ENCODE data around the gene CEP128. TPM values are rescaled to one million over a fixed set of nuclear protein-coding genes. Genes with fewer than 3 reads are reported as not detected.

The CEP128 gene
- total and polyA plus RNA-seq, 7 donors: 0.79 to 2.3 (median 1.8) TPM

DNA sequence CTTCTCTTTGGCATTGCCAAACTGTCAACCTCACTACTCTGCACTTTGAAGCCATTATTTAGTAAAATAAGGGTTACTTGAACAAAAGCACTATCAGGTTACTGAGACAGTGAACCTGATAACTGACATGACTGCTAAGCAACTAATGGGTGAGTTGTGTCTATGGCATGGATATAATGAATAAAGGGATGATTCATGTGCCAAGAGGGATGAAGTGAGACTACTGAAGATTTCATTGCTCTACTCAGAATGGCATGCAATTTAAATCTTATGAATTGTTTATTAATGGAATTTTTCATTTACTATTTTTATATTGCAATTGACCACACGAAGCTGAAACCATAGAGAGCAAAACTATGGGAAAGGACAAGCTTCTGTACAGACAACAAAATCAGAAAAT, 74.4 kb downstream of the CEP128 start:
- Histone ChIP-seq H3K27me3 (ENCODE audit: insufficient read depth in 3 of 3, low read length in 2 of 3) (no peaks in the 10 kb centered on the region), H3K36me3 (ENCODE audit: insufficient read depth in 1 of 2, low read depth in 1 of 2) (no peaks in the 10 kb centered on the region), H3K9me3 (peaks cover 27% of the 10 kb centered on the region), H3K4me1 (no peaks in the 10 kb centered on the region), H3K4me3 (no peak overlapping the region), H3K27ac (no peak overlapping the region)
- no peak for ATAC-seq
- no peak for DNase-seq
- 0 to 65% (median 0%) methylated on average over 1 of the region's 1 CpG for WGBS, 3 donors
- intact Hi-C loops (cut with DNase I): no loop called here
- TF ChIP-seq, protein P1, sequence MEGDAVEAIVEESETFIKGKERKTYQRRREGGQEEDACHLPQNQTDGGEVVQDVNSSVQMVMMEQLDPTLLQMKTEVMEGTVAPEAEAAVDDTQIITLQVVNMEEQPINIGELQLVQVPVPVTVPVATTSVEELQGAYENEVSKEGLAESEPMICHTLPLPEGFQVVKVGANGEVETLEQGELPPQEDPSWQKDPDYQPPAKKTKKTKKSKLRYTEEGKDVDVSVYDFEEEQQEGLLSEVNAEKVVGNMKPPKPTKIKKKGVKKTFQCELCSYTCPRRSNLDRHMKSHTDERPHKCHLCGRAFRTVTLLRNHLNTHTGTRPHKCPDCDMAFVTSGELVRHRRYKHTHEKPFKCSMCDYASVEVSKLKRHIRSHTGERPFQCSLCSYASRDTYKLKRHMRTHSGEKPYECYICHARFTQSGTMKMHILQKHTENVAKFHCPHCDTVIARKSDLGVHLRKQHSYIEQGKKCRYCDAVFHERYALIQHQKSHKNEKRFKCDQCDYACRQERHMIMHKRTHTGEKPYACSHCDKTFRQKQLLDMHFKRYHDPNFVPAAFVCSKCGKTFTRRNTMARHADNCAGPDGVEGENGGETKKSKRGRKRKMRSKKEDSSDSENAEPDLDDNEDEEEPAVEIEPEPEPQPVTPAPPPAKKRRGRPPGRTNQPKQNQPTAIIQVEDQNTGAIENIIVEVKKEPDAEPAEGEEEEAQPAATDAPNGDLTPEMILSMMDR (IDR thresholded peaks at IDR 0.05): no peak

DNA sequence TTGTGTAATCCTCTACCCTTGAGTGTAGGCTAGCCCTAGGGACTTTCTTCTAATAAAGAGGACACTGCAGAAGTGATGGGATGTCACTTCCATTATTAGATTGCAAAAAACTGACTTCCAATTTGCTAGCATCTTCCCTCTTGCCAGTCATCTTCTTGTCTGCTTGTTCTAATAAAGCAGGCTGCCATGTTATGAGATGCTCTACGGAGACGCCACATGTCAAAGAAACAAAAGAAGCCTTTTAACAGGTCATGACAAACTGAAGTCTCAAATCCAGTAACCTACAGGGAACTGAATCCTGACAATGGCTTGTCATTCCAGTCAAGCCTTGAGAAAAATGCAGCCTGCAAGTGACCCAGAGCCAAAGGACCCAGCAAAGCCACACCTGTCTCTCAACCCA, 76.0 kb downstream of the CEP128 start:
- H3K4me3 ChIP-seq: no peak overlapping the region
- TF ChIP-seq, protein P1 (IDR thresholded peaks at IDR 0.05): no peak
- WGBS, 3 donors: 96 to 98% (median 96%) methylated on average over 2 of the region's 2 CpGs
- H3K9me3 ChIP-seq: peaks cover 27% of the 10 kb centered on the region
- no peaks in the 10 kb centered on the region for H3K27me3 ChIP-seq (ENCODE audit: insufficient read depth in 3 of 3, low read length in 2 of 3)
- H3K27ac ChIP-seq: no peak overlapping the region
- no peaks in the 10 kb centered on the region for H3K4me1 ChIP-seq
- intact Hi-C loops (cut with DNase I): no loop called here
- DNase-seq (no peak), ATAC-seq (no peak)
- H3K36me3 ChIP-seq (ENCODE audit: insufficient read depth in 1 of 2, low read depth in 1 of 2): no peaks in the 10 kb centered on the region

DNA sequence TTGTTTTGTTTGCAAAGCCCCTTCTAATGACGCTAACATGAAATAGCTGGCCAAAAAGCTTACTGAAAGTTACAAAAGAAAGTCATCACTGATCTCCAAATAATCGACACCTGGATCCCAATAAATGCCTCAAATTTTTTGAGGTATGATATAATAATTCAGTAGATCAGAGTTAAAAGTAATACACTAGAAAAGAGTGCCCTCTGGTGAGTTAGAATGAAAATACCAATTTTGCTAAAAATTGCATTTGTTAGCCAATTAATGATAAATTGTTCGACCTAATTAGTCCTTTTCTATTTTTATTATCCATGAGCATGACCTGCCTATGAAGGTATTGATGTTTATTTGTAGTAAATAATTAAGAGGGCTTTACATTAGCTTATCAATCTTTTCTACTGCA, 78.6 kb downstream of the CEP128 start:
- Histone ChIP-seq H3K27me3 (ENCODE audit: insufficient read depth in 3 of 3, low read length in 2 of 3) (no peaks in the 10 kb centered on the region), H3K9me3 (peaks cover 16% of the 10 kb centered on the region), H3K36me3 (ENCODE audit: insufficient read depth in 1 of 2, low read depth in 1 of 2) (no peaks in the 10 kb centered on the region), H3K4me3 (no peak overlapping the region), H3K4me1 (no peaks in the 10 kb centered on the region), H3K27ac (no peak overlapping the region)
- no peak for ATAC-seq
- TF ChIP-seq, protein P1 (IDR thresholded peaks at IDR 0.05): no peak
- 61 to 75% (median 70%) methylated on average over 3 of the region's 3 CpGs for WGBS, 3 donors
- DNase-seq: no peak
- intact Hi-C loops (cut with DNase I): no loop called here

DNA sequence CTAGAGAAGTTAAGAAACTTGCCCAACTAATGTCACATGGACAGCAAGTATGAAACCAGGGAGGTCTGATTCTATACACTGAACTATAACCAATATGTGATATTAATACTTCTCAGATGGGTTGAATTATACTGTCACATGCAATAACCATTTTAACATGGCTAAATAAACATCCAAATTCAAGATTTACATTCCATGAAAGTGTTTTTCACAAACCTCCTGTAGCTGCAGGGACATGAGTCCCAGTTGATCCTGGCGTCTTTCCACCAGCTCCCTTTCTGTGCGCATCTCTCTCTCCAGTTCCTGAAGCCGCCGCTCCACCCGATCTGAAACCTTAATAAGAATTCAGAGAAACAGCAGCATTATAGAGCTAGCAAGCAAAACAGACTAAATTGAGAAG, 79.0 kb downstream of the CEP128 start:
- ATAC-seq (no peak), DNase-seq (no peak)
- no peak overlapping the region for H3K4me3 ChIP-seq
- no peaks in the 10 kb centered on the region for H3K4me1 ChIP-seq
- intact Hi-C loops (cut with DNase I): no loop called here
- H3K36me3 ChIP-seq (ENCODE audit: insufficient read depth in 1 of 2, low read depth in 1 of 2): no peaks in the 10 kb centered on the region
- H3K27ac ChIP-seq: no peak overlapping the region
- H3K27me3 ChIP-seq (ENCODE audit: insufficient read depth in 3 of 3, low read length in 2 of 3): no peaks in the 10 kb centered on the region
- WGBS, 3 donors: 91 to 94% (median 92%) methylated on average over 5 of the region's 5 CpGs
- peaks cover 12% of the 10 kb centered on the region for H3K9me3 ChIP-seq
- TF ChIP-seq, protein P1 (IDR thresholded peaks at IDR 0.05): no peak

DNA sequence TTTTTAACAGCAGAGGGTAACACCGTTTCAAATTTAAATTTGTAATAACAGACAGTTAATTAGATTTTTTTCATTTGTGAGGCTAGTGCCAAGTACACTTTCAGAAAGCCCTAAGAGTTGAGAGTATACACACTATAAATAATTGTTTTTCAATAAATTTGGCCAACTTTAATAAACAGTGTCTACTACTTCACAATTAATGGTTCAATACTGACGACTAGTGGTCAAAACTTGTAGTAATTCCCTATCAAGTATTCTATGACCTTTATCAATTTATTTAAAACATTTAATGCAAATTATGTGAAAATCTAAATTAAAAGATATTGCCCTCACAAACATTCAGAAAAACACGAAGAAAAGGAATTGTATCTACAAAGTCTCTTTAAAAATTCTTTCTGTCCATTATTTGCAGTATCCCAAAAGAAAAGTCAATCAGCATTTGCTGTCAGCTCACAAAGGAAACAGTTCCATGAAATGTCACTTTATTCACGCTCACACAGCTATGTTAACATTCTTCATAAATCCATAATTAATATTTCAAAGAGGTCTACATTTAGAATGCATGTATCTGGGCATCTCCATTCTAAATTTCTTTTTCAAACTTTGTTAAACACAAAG, 91.2 kb downstream of the CEP128 start:
- Histone ChIP-seq H3K27ac (no peak overlapping the region), H3K9me3 (no peaks in the 10 kb centered on the region), H3K4me1 (peaks cover 4% of the 10 kb centered on the region), H3K27me3 (ENCODE audit: insufficient read depth in 3 of 3, low read length in 2 of 3) (no peaks in the 10 kb centered on the region), H3K36me3 (ENCODE audit: insufficient read depth in 1 of 2, low read depth in 1 of 2) (no peaks in the 10 kb centered on the region), H3K4me3 (peak overlapping the region; percentile 16)
- intact Hi-C loops (cut with DNase I): loop anchor here (2.0 to 10.0 kb wide), 3 partner anchors 796 to 1886 kb away; no protein-coding TSS in a partner anchor
- TF ChIP-seq, protein P1 (IDR thresholded peaks at IDR 0.05): peak; percentile 75
- ATAC-seq: peak in 2 of 4 donors; percentile 44 to 74
- DNase-seq: no peak
- 19 to 22% (median 21%) methylated on average over 4 of the region's 4 CpGs for WGBS, 3 donors

Measured in psoas muscle (tissue), 8 donors.